Measurements from ENCODE around the gene EPHA6.
"Not testable (repeated sequence)": the region's sequence is repeated elsewhere in the genome, so short reads cannot be mapped to it uniquely, and the experiment has no call there.

EPHA6 gene

DNA sequence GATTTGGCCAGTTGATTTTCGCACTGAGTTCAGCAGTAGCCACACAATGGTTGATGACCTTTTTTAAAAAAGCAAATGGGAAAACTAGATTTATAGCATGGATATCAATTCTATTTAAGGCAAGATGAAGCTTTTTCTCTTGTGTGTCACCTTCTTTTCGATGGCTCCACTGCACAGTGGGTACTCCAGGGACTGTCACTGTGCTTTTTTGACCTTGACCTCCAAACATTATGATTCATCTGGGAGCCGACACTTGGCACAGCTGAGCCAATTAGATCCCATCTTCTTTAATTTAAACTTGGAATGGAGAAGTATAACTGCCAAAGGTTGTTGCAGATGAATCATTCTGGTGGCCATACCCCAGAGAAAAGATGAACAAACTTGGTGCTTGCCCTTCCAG is 367.3 kb downstream of the EPHA6 start:
- no peak for DNase-seq (ENCODE audit: low read depth)

DNA sequence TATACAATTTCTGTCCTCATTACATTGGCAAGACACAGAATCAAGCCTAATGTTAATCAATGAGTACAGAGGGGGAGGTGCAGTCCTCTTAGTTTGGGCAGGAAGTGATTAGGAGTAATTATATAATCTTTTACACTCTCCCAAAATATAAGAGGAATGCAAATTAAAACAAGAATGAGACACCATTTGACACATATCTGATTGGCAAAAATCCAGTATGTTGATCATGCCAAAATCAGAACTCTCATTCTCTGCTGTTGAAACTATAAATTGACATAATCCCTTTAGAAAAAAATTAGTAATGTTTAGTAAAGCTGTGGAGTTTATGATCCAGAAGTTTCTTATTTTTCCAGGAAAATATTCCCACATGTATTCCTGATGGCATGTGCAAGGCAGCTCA is 373.4 kb downstream of the EPHA6 start:
- no peak for DNase-seq (ENCODE audit: low read depth)

DNA sequence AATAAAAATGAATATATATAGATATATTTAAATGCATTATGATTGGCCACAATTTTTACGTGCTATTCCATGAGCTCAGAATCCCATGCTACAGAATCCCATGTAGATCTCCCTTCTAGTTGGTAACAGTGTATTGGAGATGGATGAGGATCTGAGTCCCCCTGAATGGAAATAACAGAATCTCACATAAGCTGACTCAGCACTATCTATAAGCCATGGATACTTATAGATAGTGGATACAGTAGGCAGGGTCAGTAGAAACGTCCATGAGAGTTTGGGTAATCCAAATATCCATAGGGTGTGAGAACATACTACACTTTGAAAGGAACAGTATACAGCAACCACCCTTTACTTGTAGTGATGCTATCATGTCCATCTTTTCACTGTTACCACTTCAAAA is 375.4 kb downstream of the EPHA6 start:
- DNase-seq (ENCODE audit: low read depth), result no peak

DNA sequence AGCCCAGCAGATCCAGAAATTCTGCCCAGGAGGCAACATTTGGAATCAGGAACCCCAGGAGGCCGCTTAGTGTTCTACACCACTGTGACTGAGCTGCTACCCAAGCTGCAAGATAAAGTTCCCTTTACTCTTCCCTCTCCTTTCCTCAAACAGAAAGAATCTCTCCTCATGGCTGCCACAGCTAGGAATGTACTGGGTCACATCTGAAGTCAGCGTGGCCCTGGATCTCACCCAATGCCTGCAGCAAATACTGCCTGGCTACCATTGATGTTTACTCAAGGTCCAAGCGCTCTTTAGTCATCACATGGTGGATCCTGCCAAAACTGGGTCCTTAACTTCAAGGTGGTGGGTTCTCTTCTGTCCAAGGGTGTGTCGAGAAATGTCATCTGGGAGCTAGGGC is 382.7 kb downstream of the EPHA6 start:
- DNase-seq (ENCODE audit: low read depth), result no peak

DNA sequence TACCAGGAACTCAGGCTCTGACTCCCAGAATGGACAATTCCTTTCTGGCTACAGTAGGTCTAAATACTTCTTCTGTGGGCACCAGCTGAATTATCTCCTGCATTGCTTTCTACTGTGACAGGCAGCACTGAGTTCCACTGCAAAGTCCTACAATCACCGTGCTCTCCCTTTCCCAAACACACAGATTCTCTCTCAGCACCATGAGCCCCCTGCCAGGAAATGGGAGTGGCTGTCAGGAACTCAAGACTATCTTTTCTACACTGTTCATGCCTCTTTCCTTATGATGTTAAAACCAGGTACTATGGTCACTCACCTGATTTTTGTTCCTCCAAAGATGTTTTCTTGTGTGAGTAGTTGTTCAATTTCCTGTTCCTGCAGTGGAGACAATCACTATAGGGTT is 383.4 kb downstream of the EPHA6 start:
- no peak for DNase-seq (ENCODE audit: low read depth)

DNA sequence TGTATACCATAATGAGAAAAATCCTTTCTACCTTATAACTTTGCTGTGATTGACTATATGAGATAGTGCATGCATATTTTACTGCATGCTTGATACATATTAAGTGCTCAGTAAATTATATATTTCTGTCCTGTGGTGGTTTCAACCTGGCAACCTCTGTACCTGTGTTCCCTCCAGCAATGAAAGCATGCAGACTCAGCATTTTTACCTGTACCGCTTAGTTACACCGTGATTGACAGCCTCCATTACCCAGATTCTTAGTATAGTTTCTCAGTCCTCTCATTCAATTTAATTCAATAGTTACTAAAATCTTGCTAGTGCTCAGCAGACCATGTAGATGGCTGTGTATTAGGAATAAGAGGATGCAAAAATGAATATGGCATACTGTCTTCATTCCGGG is 386.0 kb downstream of the EPHA6 start:
- DNase-seq (ENCODE audit: low read depth), result no peak

DNA sequence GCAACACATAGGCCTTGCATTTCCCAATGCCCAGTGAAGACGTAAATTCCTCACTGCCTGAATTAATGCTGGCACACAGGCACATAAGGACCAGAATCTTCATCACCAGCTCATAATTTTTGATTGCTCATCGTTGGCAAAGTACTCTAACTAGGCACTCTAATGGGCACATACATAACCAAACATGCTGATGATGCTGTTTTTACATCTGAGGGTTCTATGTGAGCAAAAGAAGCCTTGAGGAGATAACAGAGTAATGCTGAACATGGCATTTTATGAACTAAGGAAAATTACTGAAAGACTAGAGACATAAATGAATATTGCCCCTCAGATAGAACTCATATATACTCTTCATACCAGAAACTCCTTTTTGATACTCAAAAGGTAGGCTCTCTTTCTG is 387.4 kb downstream of the EPHA6 start:
- no peak for DNase-seq (ENCODE audit: low read depth)

DNA sequence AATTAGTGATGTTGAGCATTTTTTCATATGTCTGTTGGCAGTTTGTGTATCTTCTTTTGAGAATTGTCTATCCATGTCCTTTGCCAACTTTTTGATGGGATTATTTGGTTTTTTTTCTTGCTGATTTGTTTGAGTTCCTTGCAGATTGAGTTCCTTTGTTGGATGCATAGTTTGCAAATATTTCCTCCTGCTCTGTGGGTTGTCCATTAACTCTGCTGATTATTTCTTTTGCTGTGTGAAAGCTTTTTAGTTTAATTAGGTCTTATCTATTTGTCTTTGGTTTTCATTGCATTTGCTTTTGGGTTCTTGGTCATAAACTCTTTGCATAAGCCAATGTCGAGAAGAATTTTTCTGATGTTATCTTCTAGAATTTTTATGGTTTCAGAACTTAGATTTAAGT is 414.6 kb downstream of the EPHA6 start:
- no peak for DNase-seq (ENCODE audit: low read depth)

DNA sequence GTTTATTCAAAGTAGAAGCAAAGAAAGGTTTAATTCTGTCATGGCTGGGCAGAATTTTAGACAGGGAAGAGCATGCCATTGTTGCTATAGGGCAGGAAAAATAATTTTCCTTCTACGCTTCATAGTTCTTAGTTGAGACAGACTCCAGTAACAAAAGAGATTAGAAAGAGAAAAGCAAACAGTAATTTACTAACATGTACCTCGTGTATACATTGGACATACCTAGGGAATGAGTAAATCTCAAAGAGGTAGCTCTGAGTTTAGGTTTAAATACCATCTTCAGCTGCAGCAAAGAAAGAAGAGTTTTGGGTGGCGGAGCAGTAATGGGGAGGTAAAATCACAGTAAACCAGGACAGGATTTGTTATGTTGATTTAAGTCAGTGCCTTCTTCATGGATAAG is 416.1 kb downstream of the EPHA6 start:
- no peak for DNase-seq (ENCODE audit: low read depth)

DNA sequence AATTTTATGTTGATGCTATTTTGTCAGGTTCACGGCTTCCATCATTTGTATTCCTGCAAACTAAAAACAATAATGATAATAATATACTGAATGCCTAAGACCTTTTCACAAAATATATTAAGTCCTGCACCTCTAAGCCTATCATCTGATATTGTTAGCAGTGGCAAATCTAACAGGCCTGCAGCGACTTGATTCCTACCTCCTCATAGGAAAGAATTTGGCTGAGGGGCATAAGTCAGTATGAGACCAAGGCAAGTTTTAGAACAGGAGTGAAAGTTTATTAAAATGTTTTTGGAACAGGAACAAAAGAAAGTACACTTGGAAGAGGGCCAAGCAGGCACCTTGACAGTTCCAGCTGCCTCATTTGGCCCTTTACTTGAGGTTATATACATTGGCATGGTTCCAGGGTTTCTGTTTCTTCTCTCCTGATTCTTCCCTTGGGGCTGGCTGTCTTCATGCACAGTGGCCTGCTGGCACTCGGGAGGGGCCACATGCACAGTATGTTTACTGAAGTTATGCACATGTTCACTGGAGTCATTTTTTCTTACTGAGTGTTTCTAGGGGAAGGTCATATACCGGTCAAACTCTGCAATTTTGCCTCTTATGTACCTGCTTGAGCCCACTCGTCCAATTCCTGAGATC is 418.1 kb downstream of the EPHA6 start:
- no peak for DNase-seq (ENCODE audit: low read depth)

DNA sequence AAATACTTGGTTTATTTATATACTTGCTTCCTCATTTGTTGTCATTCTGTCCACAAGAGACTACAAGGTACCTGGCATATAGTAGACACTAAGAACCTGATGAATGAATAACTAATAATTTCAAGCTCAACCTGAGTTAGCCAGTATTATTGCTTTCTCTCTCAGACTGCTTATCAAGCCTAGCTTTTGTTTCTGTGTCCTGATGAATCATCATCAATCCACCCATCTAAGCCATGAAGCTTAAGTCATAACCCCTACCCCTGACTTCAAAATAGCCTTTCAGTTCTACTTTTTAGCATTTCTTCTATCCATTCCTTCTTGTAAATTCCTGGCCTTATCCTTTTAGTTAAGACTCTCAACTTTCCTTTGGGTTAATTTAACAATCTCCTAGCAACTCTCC is 420.8 kb downstream of the EPHA6 start:
- DNase-seq (ENCODE audit: low read depth), result no peak

DNA sequence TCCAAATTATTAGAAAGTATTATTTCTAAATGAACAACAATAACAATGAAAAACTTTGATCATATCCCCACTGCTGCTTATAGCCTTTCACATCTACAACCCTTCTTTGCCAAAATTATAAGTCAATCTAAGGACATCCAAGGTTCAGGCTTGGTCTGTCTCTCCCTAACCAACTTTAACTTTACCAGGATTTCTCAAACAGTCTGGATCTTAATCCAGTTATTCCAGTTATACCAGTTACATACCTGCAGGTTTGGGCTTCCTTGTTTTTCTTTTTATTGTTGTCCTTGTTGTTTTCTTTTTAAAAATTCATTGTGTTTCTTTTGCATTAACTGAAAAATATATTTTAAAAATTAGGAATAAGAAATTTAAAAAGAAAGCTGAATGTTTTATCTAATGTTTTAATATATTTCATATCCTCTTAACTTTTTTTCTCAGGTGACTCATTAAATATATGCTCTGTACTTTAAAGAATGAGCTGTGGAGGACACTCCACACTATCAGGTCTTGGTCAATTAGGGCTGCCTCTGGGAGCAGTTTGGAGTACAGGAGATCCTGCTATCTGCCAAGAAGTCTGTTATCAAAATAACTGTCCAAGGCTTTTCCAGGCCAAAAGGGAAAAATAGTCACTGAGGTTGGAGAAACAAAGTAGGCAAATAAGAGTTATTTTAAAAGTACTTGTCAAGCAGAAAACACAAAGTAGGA is 421.4 kb downstream of the EPHA6 start:
- no peak for DNase-seq (ENCODE audit: low read depth)

DNA sequence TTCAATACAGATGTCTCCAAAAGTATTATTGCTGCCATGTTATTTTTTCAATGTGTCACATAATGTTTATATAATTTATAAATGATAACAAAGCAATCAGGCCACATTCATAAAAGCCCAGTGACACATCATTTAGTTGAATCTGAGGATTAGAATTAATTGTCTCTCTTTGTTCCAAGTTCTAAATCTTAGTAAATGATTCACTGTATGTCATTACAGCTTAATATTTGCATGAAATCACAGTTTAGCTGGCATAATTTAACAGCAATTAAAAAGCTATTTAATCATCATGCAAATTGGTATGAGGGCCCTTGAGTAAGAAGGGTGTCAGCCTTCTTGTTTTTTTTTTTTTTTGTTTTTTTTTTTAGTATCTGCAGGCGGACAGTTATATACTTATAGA is 427.0 kb downstream of the EPHA6 start:
- no peak for DNase-seq (ENCODE audit: low read depth)

DNA sequence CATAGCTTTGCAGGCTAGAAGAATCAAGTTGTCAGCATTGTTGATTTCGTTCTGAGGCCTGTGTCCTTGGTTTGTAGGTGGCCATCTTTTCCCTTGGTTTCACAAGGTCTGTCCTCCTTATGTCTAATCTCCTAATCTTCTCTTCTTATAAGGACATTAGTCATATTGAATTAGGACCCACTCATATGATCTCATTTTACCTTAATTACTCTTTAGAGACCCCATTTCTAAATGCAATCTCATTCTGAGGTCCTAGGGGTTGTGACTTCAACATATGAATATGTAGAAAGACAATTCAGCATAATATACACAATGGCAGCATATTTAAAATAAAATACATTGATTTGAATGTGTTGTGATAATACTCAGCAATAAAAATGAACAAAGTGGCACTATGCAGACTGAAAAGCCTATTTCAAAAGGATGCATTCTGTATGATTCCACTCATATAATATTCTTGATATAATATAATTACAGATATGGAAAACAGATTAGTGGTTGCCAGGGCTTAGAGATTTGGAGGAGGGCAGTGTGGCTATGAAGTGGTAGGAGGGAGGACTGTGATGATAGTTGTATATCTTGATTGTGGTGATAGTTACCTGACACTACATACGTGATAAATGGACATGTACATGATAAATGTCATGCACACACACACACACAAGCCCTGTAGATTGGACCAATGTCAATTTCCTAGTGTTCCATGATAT is 431.0 kb downstream of the EPHA6 start:
- DNase-seq (ENCODE audit: low read depth), result no peak

DNA sequence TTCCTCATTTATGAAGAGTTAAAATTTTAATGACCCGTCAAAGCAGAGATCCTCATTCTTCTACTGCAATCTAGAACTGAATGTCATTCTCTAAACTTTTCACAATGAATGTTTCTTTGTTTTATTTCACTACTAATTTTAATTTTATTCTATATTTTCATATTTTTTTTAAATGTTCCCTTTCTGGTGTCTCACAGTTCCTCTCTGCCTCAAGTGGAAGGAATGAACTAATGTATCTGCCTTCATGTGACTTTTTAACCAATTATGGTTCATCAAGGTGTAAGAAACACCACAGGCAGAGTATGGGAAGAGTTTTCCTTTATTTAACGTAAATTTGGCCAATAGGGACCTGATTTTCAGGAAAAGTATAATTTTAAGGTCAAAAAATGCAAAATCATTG is 441.7 kb downstream of the EPHA6 start:
- DNase-seq (ENCODE audit: low read depth), result no peak

DNA sequence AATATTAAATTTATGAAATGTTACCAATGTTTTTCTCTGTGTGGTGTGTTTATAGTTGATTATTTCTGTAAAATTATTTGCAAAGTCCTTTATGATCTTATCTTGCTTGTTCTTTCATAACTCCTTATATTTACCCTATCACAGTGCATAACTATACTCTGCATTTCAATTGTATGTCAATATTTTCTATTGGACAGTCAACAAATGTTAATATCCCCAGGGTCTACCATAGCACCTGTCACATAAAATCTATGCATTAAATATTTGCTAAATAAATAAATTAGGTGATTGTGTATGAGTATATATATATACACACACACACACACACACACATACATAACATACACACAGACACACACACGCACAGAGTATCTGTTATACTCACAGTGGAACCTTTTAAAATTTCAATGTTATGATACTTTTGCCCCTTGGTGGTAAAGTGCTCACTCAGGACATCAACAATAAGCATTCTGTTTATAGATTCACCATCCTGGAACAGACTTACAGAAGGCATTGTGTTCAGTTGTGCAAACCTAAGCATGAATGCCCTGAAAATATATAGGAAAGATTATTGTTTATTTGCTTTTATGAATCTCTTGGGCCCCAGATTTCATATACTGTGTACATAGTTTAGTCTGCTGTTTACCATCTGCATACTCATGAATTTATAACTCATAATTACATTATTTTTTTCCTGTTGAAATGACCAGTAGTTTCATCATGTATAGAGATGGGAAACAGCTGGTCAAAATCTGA is 443.7 kb downstream of the EPHA6 start:
- no peak for DNase-seq (ENCODE audit: low read depth)

DNA sequence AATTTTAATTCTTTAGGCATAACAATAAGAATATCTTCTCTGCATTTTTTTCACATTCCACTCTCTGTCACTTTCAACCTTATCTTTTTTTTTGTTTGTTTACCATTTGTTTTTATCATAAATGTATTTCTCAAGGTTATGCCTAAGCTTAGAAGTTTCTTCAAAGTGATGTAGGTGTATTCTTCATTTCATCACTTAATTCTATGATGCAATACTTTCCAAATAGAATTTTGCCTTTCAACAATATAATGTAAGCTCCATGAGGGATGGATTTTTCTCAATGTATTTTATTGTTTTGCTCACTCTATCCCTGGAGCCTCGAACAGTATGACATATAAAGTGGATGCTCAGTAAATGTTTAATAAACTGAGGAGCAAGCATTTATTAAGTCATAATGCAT is 444.9 kb downstream of the EPHA6 start:
- no peak for DNase-seq (ENCODE audit: low read depth)

DNA sequence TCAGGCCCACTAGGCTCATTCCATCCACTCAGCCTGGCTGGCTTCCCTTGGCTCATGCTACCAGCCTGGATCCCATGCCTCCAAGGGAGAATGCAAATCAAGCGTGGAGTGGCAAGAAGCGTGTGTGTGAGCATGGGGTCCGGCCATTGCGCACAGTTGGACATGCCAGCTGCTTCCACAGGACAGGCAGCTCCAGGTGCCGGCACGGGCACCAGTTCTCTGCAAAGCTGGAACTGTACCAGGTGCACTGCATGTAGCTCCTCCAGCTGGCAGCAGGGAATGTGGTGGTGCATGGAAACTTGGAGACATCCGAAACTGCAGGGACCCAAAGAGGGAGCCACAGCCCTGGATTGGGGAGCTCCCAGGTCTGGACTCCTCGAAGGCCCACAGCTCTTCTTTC is 449.8 kb downstream of the EPHA6 start:
- DNase-seq (ENCODE audit: low read depth), result no peak

DNA sequence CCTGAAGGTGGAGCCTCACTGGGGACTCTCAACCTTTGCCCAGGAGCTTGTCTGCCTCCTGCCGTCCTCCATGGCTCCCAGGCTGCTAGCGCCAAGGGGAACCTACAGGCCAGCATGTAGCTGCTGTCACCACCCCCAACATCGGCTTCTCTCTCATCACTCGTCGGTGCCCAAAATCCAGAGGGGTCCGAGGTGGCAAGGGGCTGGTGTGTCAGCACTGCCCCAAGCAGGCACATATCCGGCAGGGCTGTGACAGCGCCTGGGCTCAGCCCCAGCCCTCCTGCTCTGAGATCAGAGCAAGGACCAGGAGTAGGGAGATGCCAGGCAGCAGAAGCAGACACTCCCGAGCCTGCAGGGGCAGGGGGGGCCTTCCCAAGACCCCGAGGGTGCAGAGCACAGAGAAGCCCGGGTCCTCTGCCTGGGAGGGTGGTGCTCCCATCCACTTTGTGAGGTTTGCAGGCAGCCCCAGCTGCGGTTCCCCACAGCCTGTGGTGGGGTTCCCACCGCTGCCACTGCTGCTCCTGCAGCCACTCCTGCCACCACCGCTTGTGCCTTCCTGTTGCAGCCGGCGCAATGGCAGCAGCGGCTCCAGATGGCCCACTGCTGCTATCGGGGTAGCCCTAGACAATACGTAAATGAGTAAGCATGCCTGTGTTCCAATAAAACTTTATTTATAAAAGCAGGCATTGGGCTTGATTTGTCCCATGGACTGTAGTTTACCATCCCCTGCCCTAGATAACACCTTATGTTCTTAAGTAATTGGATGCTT is 451.0 kb downstream of the EPHA6 start:
- DNase-seq (ENCODE audit: low read depth), result no peak

DNA sequence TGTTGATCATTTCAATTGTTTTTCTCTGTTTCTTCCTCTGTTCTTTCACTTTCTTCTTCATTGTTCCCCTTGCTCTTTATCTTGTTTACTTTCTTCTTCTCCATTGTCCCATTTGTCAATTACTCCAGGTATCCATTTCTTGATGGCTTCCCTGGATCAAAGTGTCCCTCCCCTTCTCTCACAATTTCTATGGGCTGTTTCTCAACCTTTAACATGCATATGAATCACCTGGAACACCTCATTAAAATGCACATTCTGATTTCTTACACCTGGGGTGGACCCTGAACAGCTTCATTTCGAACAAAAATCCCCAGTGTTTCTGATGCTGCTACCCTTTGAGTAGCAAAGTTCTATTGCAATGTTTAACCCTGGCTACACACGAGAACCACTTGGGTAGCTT is 454.8 kb downstream of the EPHA6 start:
- no peak for DNase-seq (ENCODE audit: low read depth)

DNA sequence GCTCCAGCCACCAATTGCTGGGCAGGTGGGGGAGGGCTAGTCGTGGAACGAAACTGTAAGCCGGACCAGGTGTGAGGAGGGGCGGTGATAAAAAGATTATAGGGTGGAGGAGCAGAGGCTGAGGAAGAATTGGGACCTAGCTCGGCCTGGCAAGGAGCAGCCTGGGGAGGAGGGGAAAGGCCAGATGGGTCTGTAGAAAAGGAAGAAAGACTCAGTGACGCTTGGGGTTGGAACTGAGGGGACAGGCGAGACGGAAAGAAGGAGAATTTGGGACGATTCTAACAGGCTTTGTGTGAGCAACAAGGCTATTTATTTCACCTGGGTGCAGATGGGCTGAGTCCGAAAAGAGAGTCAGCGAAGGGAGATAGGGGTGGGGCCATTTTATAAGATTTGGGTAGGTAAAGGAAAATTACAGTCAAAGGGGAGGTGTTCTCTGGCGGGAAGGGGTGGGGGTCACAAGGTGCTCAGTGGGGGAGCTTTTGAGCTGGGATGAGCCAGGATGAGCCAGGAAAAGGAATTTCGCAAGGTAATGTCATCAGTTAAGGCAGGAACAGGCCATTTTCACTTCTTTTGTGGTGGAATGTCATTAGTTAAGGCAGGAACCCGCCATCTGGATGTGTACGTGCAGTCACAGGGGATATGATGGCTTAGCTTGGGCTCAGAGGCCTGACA is 462.6 kb downstream of the EPHA6 start:
- DNase-seq (ENCODE audit: low read depth), result not testable (repeated sequence)

Measured in activated T-cell treated with anti-CD3 and anti-CD28 coated beads for 24 hours (primary cell).